MCF 10A (cell line): ENCODE data around the gene ABHD5. TPM values are rescaled to one million over a fixed set of nuclear protein-coding genes. Genes with fewer than 3 reads are reported as not detected.

Source experiments
- BruUV-seq: library from RNA; stranded (reverse); fragments of 400-500 nt; replicated peaks from 2 replicates; lab custom pipeline; 2021; lab: Mats Ljungman, UMichigan
- CTCF ChIA-PET: fragments of 300-600 bp; sonication (Branson Sonifier 250); formaldehyde crosslinking; extraction: SDS; loops from one replicate; lab custom pipeline; 2021; ENCODE audit warnings: antibody characterized with exemption, inconsistent platforms; lab: Yijun Ruan, JAX
- POLR2A ChIA-PET: fragments of 300-600, 350-650 bp; sonication (Branson Sonifier 250); formaldehyde crosslinking; extraction: SDS; loops from one replicate; lab custom pipeline; 2020; ENCODE audit warnings: antibody characterized with exemption, inconsistent platforms; lab: Yijun Ruan, JAX
- DNase-seq: peaks from one replicate; pipeline ENCODE4 v3.0.0-alpha.2; 2018; ENCODE audit not compliant: unreplicated experiment
- H3K27ac Mint-ChIP-seq: one replicate; pipeline ENCODE4 v1.8.0; 2022; ENCODE audit warnings: mild to moderate bottlenecking, low read depth, mixed read lengths; ENCODE audit not compliant: unreplicated experiment
- H3K27me3 Mint-ChIP-seq: one replicate; pipeline ENCODE4 v1.8.0; 2022; ENCODE audit warnings: mixed read lengths; ENCODE audit not compliant: insufficient read depth, unreplicated experiment
- H3K36me3 Mint-ChIP-seq: one replicate; pipeline ENCODE4 v1.8.0; 2022; ENCODE audit warnings: mild to moderate bottlenecking, moderate library complexity, mixed read lengths; ENCODE audit not compliant: insufficient read depth, unreplicated experiment
- H3K4me1 Mint-ChIP-seq: one replicate; pipeline ENCODE4 v1.8.0; 2022; ENCODE audit warnings: mixed read lengths; ENCODE audit not compliant: insufficient read depth, unreplicated experiment
- H3K4me3 Mint-ChIP-seq: one replicate; pipeline ENCODE4 v1.8.0; 2022; ENCODE audit warnings: mild to moderate bottlenecking, moderate library complexity, mixed read lengths; ENCODE audit not compliant: unreplicated experiment
- H3K9me3 Mint-ChIP-seq: one replicate; pipeline ENCODE4 v1.8.0; 2022; ENCODE audit warnings: mixed read lengths; ENCODE audit not compliant: unreplicated experiment
- intact Hi-C: fragments of 100-400 bp; cut with micrococcal nuclease; formaldehyde crosslinking; loops from 2 replicates; pipeline ENCODE4 v1.14.1; 2022
- total RNA-seq: library from RNA; stranded (reverse); gene quantifications from 2 replicates; pipeline ENCODE4 v1.2.3, GENCODE V29; 2022
- TF ChIP-seq, protein P1 (sequence below): fragments of 200-600 bp; IDR thresholded peaks from one replicate; pipeline ENCODE4 v1.8.0; 2022; ENCODE audit warnings: antibody characterized with exemption, mild to moderate bottlenecking; ENCODE audit not compliant: unreplicated experiment

ABHD5 gene
- total RNA-seq, 1 experiment from 2014 or later = 32.6 TPM

- intact Hi-C loops = no loop called here
- H3K36me3 Mint-ChIP-seq = no peaks in the 10 kb centered on the region
- H3K4me1 Mint-ChIP-seq = peaks cover 6% of the 10 kb centered on the region
- no peak for DNase-seq
- no peak overlapping the region for H3K27ac Mint-ChIP-seq
- POLR2A ChIA-PET = no interaction called here
- no peaks in the 10 kb centered on the region for H3K27me3 Mint-ChIP-seq
- H3K9me3 Mint-ChIP-seq = no peaks in the 10 kb centered on the region
- TF ChIP-seq, protein P1, sequence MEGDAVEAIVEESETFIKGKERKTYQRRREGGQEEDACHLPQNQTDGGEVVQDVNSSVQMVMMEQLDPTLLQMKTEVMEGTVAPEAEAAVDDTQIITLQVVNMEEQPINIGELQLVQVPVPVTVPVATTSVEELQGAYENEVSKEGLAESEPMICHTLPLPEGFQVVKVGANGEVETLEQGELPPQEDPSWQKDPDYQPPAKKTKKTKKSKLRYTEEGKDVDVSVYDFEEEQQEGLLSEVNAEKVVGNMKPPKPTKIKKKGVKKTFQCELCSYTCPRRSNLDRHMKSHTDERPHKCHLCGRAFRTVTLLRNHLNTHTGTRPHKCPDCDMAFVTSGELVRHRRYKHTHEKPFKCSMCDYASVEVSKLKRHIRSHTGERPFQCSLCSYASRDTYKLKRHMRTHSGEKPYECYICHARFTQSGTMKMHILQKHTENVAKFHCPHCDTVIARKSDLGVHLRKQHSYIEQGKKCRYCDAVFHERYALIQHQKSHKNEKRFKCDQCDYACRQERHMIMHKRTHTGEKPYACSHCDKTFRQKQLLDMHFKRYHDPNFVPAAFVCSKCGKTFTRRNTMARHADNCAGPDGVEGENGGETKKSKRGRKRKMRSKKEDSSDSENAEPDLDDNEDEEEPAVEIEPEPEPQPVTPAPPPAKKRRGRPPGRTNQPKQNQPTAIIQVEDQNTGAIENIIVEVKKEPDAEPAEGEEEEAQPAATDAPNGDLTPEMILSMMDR = no peak
- BruUV-seq = no TSS peak
- H3K4me3 Mint-ChIP-seq = no peak overlapping the region
- CTCF ChIA-PET = no interaction called here
These were observed 5.8 kb upstream of the ABHD5 start for GRCh38 chr3:43684944-43685343.

- CTCF ChIA-PET = interaction anchor here (0.7 to 1.0 kb wide), 2 partner anchors 23 to 183 kb away, joined by 3 read pairs; no protein-coding TSS in a partner anchor
- POLR2A ChIA-PET = no interaction called here
- no peaks in the 10 kb centered on the region for H3K9me3 Mint-ChIP-seq
- BruUV-seq = no TSS peak
- TF ChIP-seq, protein P1 = no peak
- peaks cover 6% of the 10 kb centered on the region for H3K4me1 Mint-ChIP-seq
- no peaks in the 10 kb centered on the region for H3K27me3 Mint-ChIP-seq
- intact Hi-C loops = no loop called here
- no peak overlapping the region for H3K27ac Mint-ChIP-seq
- no peak for DNase-seq
- no peak overlapping the region for H3K4me3 Mint-ChIP-seq
- H3K36me3 Mint-ChIP-seq = no peaks in the 10 kb centered on the region
These were observed 4.8 kb upstream of the ABHD5 start for GRCh38 chr3:43685921-43686320.

GRCh38 chr3:43686333-43686699 is 4.4 kb upstream of the ABHD5 start:
- no TSS peak for BruUV-seq
- Mint-ChIP-seq H3K4me3 (no peak overlapping the region), H3K4me1 (peaks cover 6% of the 10 kb centered on the region), H3K9me3 (no peaks in the 10 kb centered on the region), H3K27ac (no peak overlapping the region), H3K36me3 (no peaks in the 10 kb centered on the region), H3K27me3 (no peaks in the 10 kb centered on the region)
- TF ChIP-seq, protein P1 = no peak
- intact Hi-C loops = no loop called here
- ChIA-PET POLR2A (no interaction called here), CTCF (interaction anchor here (0.7 to 1.0 kb wide), 2 partner anchors 22 to 184 kb away, joined by 3 read pairs; no protein-coding TSS in a partner anchor)
- DNase-seq = no peak

DNA sequence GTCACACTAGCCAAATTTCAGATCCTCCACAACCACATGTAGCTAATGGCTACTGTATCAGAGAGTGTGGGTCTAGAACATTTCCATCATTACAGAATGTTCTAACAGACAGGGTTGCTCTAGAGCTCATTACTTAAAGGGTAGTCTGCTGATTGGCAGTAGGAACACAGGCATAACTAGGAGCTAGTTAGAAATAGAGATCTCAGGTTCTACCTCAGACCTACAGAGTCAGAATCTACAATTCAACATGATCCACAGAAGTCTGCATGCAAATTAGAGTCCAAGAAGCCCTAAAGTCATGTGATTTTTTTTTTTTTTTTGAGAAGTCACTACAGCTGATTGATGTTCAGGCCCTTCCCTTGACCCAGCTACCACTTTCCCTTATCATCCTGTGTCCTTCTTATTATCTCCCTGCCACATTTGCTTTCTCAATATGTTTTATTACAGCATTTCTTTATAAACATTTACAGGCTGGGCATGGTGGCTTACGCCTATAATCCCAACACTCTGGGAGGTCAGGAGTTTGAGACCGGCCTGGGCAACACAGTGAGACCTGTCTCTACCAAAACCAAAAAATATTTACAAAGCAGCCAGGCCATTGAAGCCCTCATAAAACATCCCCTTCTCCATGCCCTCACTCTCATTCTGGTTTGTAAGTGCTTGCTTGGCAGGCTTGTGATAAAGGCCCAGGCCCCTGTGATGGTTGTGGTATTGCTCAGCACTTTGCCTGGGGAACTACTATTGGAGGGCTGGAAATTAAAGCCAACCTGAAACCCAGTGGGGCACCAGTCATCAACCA is 3.8 kb upstream of the ABHD5 start:
- intact Hi-C loops = no loop called here

More for the DNA sequence above, 3.8 kb upstream of the ABHD5 start:
- no peaks in the 10 kb centered on the region for H3K36me3 Mint-ChIP-seq
- TF ChIP-seq, protein P1 = no peak
- no peak overlapping the region for H3K4me3 Mint-ChIP-seq
- no TSS peak for BruUV-seq
- H3K9me3 Mint-ChIP-seq = no peaks in the 10 kb centered on the region
- no peaks in the 10 kb centered on the region for H3K27me3 Mint-ChIP-seq
- no peak overlapping the region for H3K27ac Mint-ChIP-seq
- H3K4me1 Mint-ChIP-seq = peaks cover 8% of the 10 kb centered on the region
- DNase-seq = no peak
- CTCF ChIA-PET = interaction anchor here (0.6 to 1.0 kb wide), 3 partner anchors 22 to 990 kb away, joined by 3 read pairs; no protein-coding TSS in a partner anchor
- POLR2A ChIA-PET = interaction anchor here (14.1 kb wide), 1 partner anchor 21 kb away, joined by 320 read pairs; no protein-coding TSS in a partner anchor
